Upper lobe of right lung (tissue), 1 donor: ENCODE results near the gene LRRN4CL. TPM values are rescaled to one million over a fixed set of nuclear protein-coding genes. Genes with fewer than 3 reads are reported as not detected.
"Not testable (repeated sequence)": the region's sequence is repeated elsewhere in the genome, so short reads cannot be mapped to it uniquely, and the experiment has no call there.

Source experiments
- ATAC-seq: fragments of 200-7000 bp; cut with Tn5 transposase; one replicate; pipeline ENCODE4 v1.9.1; 2020; ENCODE audit warnings: mild to moderate bottlenecking, moderate library complexity
- DNase-seq: peaks from one replicate; pipeline ENCODE4 v3.0.0-alpha.2; 2020
- H3K27ac ChIP-seq: fragments of 200-600 bp; one replicate; pipeline ENCODE4 v1.8.0; 2022
- H3K27me3 ChIP-seq: fragments of 200-600 bp; one replicate; pipeline ENCODE4 v1.8.0; 2022; ENCODE audit warnings: mild to moderate bottlenecking
- H3K36me3 ChIP-seq: fragments of 200-600 bp; one replicate; pipeline ENCODE4 v1.8.0; 2022
- H3K4me1 ChIP-seq: fragments of 200-600 bp; one replicate; pipeline ENCODE4 v1.8.0; 2022
- H3K4me3 ChIP-seq: fragments of 200-600 bp; one replicate; pipeline ENCODE4 v1.8.0; 2022; ENCODE audit warnings: mild to moderate bottlenecking
- H3K9me3 ChIP-seq: fragments of 200-600 bp; one replicate; pipeline ENCODE4 v1.8.0; 2022
- CTCF ChIP-seq: fragments of 200-600 bp; IDR thresholded peaks from one replicate; pipeline ENCODE4 v1.8.0; 2022; ENCODE audit warnings: antibody characterized with exemption
- intact Hi-C: fragments of 100-400 bp; cut with DNase I; formaldehyde crosslinking; loops from one replicate; pipeline ENCODE4 v1.11.0; 2022
- total RNA-seq: library from RNA; stranded (reverse); fragmentation: NEBNext Ultra II Directional; extraction: Animal tissue kit (Norgen Biotek cat#: 25700); gene quantifications from one replicate; pipeline ENCODE4 v1.2.1, GENCODE V29; 2021
- donor health status: DM: no; HTN: yes; CAD: no; lungs with severe emphysema.

The LRRN4CL gene
- total RNA-seq, 1 donor from 2014 or later = 2.0 TPM

GRCh38 chr11:62677714-62678113 lies 11.6 kb downstream of the LRRN4CL start:
- Histone ChIP-seq H3K36me3 (peaks cover 39% of the 10 kb centered on the region), H3K4me3 (peak overlapping the region; percentile 94), H3K4me1 (peaks cover 27% of the 10 kb centered on the region), H3K27ac (peak overlapping the region; percentile 92), H3K9me3 (no peaks in the 10 kb centered on the region), H3K27me3 (no peaks in the 10 kb centered on the region)
- DNase-seq (no peak), ATAC-seq (no peak)
- intact Hi-C loops = no loop called here
- no peak for TF ChIP-seq CTCF

GRCh38 chr11:62677156-62677555 lies 12.2 kb downstream of the LRRN4CL start:
- peaks cover 39% of the 10 kb centered on the region for H3K36me3 ChIP-seq
- TF ChIP-seq CTCF = no peak
- peaks cover 33% of the 10 kb centered on the region for H3K4me1 ChIP-seq
- H3K4me3 ChIP-seq = no peak overlapping the region
- no peaks in the 10 kb centered on the region for H3K27me3 ChIP-seq
- no peak overlapping the region for H3K27ac ChIP-seq
- intact Hi-C loops = no loop called here
- H3K9me3 ChIP-seq = no peaks in the 10 kb centered on the region
- ATAC-seq (no peak), DNase-seq (no peak)

- Histone ChIP-seq H3K4me1 (peaks cover 34% of the 10 kb centered on the region), H3K27me3 (no peaks in the 10 kb centered on the region), H3K36me3 (peaks cover 39% of the 10 kb centered on the region), H3K27ac (no peak overlapping the region), H3K4me3 (no peak overlapping the region), H3K9me3 (no peaks in the 10 kb centered on the region)
- intact Hi-C loops = no loop called here
- DNase-seq (no peak), ATAC-seq (no peak)
- TF ChIP-seq CTCF = no peak
These were observed 12.6 kb downstream of the LRRN4CL start for GRCh38 chr11:62676698-62677097.

GRCh38 chr11:62675415-62675814 lies 13.9 kb downstream of the LRRN4CL start:
- H3K4me3 ChIP-seq, H3K27me3 ChIP-seq, H3K27ac ChIP-seq, DNase-seq, H3K9me3 ChIP-seq, ATAC-seq, intact Hi-C loops: not testable (repeated sequence)
- Histone ChIP-seq H3K4me1 (peaks cover 37% of the 10 kb centered on the region), H3K36me3 (peaks cover 39% of the 10 kb centered on the region)

GRCh38 chr11:62673196-62673525 lies 16.2 kb downstream of the LRRN4CL start:
- no peak for ATAC-seq
- Histone ChIP-seq H3K9me3 (no peaks in the 10 kb centered on the region), H3K4me3 (no peak overlapping the region), H3K36me3 (peaks cover 43% of the 10 kb centered on the region), H3K27me3 (no peaks in the 10 kb centered on the region), H3K27ac (no peak overlapping the region), H3K4me1 (peaks cover 31% of the 10 kb centered on the region)
- TF ChIP-seq CTCF = no peak
- DNase-seq = no peak
- intact Hi-C loops = no loop called here

- peaks cover 32% of the 10 kb centered on the region for H3K4me1 ChIP-seq
These were observed 17.5 kb downstream of the LRRN4CL start, which contains the start of the genes LBHD1 and UQCC3 for GRCh38 chr11:62671608-62672389. LBHD1 (minus strand) TSS chr11:62672267; CDS start chr11:62670031, 2,236 bp downstream. UQCC3 (plus strand) TSS chr11:62671673; CDS start chr11:62671746, 73 bp downstream.

More at GRCh38 chr11:62671608-62672389, 17.5 kb downstream of the LRRN4CL start, which contains the start of the genes LBHD1 and UQCC3:
- Histone ChIP-seq H3K4me3 (peak within 1 kb of the TSS; percentile 88), H3K27me3 (no peaks in the 10 kb centered on the region), H3K36me3 (peaks cover 33% of the 10 kb centered on the region), H3K9me3 (no peaks in the 10 kb centered on the region), H3K27ac (peak within 1 kb of the TSS; percentile 89)
- TF ChIP-seq CTCF = no peak
- ATAC-seq (peak; percentile 91), DNase-seq (peak; percentile 88)
- intact Hi-C loops = no loop called here
